Activated CD4-positive, alpha-beta memory T cell treated with anti-CD3 and anti-CD28 coated beads, Interleukin-2, amount 10 ng/mL, durations not matched to agents 7 days and 5 days (primary cell): ENCODE measurements around the gene MAP4. TPM values are rescaled to one million over a fixed set of nuclear protein-coding genes. Genes with fewer than 3 reads are reported as not detected.
"Not testable (repeated sequence)": the region's sequence is repeated elsewhere in the genome, so short reads cannot be mapped to it uniquely, and the experiment has no call there.

Source experiments
- CTCF ChIA-PET: fragments of 350-600 bp; sonication (Branson Sonifier 250); formaldehyde crosslinking; loops from one replicate; lab custom pipeline; 2021; ENCODE audit warnings: antibody characterized with exemption, inconsistent platforms; lab: Charles Lee
- POLR2A ChIA-PET: fragments of 350-600 bp; sonication (Branson Sonifier 250); formaldehyde crosslinking; loops from one replicate; lab custom pipeline; 2021; ENCODE audit warnings: antibody characterized with exemption; lab: Charles Lee
- DNase-seq: peaks from one replicate; pipeline ENCODE4 v3.0.0-alpha.2; 2020
- H3K27ac Mint-ChIP-seq: one replicate; pipeline ENCODE4 v1.8.0; 2021; ENCODE audit warnings: mild to moderate bottlenecking, mixed read lengths
- H3K27me3 Mint-ChIP-seq: one replicate; pipeline ENCODE4 v1.8.0; 2021; ENCODE audit warnings: mixed read lengths
- H3K36me3 Mint-ChIP-seq: one replicate; pipeline ENCODE4 v1.8.0; 2021; ENCODE audit warnings: low read depth, mixed read lengths
- H3K4me1 Mint-ChIP-seq: one replicate; pipeline ENCODE4 v1.8.0; 2021; ENCODE audit warnings: mixed read lengths
- H3K4me3 Mint-ChIP-seq: one replicate; pipeline ENCODE4 v1.8.0; 2021; ENCODE audit warnings: mild to moderate bottlenecking, mixed read lengths
- H3K9me3 Mint-ChIP-seq: one replicate; pipeline ENCODE4 v1.8.0; 2021; ENCODE audit warnings: mixed read lengths
- total RNA-seq, 2 experiments: library from RNA; stranded (reverse); gene quantifications; one replicate each; pipeline ENCODE4 v1.2.3, GENCODE V29; 2021

The MAP4 gene
- total RNA-seq, 2 experiments from 2014 or later = 92.6 to 94.2 TPM

DNA sequence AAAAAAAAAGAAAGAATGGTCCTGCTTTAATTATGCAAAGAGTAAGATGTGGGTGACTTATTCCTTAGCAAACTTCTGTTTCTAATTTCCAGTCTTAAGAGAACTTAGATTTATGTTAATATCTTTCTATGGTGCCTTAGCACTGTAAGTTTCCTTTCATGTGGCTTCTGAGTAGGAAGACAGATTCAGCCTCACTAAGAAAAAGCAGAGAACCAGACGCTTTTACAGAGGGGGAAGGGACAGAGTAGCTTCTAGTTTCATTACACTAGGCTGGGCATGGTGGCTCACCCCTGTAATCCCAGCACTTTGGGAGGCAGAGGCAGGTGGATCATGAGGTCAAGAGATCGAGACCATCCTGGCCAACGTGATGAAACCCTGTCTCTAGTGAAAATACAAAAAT is 118.3 kb downstream of the MAP4 start:
- Mint-ChIP-seq H3K27me3 (no peaks in the 10 kb centered on the region), H3K36me3 (peaks cover 7% of the 10 kb centered on the region), H3K4me3 (no peak overlapping the region), H3K27ac (no peak overlapping the region), H3K4me1 (no peaks in the 10 kb centered on the region), H3K9me3 (no peaks in the 10 kb centered on the region)
- ChIA-PET CTCF (no interaction called here), POLR2A (no interaction called here)
- DNase-seq = no peak

DNA sequence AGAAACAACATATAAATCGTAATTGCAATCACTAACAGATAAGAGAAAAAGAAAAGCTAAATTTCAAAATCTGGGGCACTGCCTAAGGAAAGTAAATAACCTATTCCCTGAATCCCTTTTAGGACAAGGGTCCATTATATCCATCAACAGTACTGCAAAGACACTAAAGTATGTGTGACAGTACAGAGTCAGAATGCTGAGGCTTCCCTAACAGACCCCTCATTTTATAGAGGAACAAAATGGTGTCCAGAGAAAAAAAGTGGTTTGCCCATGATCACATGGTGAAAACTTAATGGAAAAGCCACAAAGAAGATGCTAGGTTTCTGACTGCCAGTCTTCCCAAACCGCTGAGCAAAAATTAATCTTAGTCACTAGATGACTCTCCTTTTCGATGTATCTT is 119.5 kb downstream of the MAP4 start:
- POLR2A ChIA-PET = no interaction called here
- Mint-ChIP-seq H3K9me3 (no peaks in the 10 kb centered on the region), H3K27ac (no peak overlapping the region), H3K4me3 (no peak overlapping the region), H3K4me1 (peaks cover 5% of the 10 kb centered on the region), H3K36me3 (peaks cover 14% of the 10 kb centered on the region), H3K27me3 (no peaks in the 10 kb centered on the region)
- CTCF ChIA-PET = interaction anchor here (0.5 kb wide), 1 partner anchor 157 kb away, joined by 3 read pairs; no protein-coding TSS in a partner anchor
- DNase-seq = no peak

- Mint-ChIP-seq H3K27me3 (no peaks in the 10 kb centered on the region), H3K27ac (no peak overlapping the region), H3K4me3 (no peak overlapping the region), H3K36me3 (peaks cover 18% of the 10 kb centered on the region), H3K4me1 (peaks cover 5% of the 10 kb centered on the region), H3K9me3 (no peaks in the 10 kb centered on the region)
- ChIA-PET CTCF (no interaction called here), POLR2A (no interaction called here)
- no peak for DNase-seq
These were observed 121.0 kb downstream of the MAP4 start for GRCh38 chr3:47895241-47895640.

- no peak for DNase-seq
- no peaks in the 10 kb centered on the region for H3K27me3 Mint-ChIP-seq
- no peaks in the 10 kb centered on the region for H3K9me3 Mint-ChIP-seq
- POLR2A ChIA-PET = no interaction called here
- no peak overlapping the region for H3K27ac Mint-ChIP-seq
- H3K36me3 Mint-ChIP-seq = peaks cover 26% of the 10 kb centered on the region
- peaks cover 5% of the 10 kb centered on the region for H3K4me1 Mint-ChIP-seq
- CTCF ChIA-PET = interaction anchor here (0.6 to 0.7 kb wide), 2 partner anchors 363 to 367 kb away, joined by 3 read pairs; no protein-coding TSS in a partner anchor
- no peak overlapping the region for H3K4me3 Mint-ChIP-seq
These were observed 123.8 kb downstream of the MAP4 start for GRCh38 chr3:47892286-47893040.

DNA sequence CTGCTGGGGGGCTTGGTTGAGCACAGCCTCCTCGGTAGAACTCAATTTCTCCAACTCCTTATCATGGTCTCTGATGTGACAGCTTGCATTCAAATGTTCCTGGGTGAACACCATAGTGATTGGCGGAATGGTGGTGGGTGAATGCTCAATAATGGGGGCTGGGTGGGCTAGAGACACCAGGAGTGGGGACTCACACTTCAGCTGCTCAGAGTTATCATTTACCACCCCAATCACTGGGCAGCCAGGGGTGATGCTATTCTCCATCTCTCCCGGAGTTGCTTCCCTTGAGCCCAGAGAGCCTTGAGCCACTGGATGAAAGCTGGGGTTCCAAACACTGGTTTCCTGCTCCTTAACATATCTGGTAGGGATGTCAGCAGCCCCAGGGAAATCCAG is 124.6 kb downstream of the MAP4 start:
- ChIA-PET CTCF (no interaction called here), POLR2A (no interaction called here)
- Mint-ChIP-seq H3K36me3 (peaks cover 28% of the 10 kb centered on the region), H3K27me3 (no peaks in the 10 kb centered on the region), H3K9me3 (no peaks in the 10 kb centered on the region), H3K4me3 (no peak overlapping the region), H3K27ac (no peak overlapping the region), H3K4me1 (peaks cover 5% of the 10 kb centered on the region)
- no peak for DNase-seq

DNA sequence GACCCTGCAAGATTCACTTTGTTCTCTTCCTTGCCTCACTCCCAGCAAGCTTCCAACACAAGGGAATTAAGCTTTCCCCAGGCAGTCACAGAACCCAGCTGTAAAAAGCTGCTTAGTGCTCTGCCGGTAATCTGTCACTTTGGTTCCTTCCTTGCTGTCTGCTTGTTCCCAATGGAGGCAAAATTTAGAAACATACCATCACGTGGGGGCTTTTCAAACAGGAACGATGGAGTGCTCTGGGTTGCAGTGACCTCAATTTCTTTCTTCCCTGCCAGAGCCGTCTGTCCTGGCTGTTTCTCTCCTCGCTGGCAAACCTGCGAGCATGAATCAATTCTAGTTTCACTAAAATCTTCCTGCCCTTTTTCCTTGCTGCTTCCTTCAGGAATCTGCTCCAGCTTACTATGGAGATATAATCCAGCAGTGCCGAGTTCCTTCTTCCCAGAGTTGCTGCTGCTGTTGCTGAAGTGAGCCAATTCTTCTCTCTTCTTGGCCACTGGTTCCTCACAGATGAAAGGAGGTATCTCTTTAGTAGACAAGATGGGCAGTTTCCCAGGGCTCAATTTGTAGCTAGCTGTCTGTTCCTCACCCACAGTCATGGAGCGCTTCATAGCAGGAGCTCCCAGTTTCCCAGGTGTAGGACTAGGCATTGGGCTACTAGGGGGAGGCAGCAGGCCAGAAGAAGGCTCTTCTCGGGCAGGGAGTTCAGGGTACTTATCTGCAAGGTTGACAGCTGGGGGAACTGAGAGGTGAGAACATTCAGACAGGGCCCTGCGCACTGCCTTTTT is 125.2 kb downstream of the MAP4 start:
- no peak for DNase-seq
- POLR2A ChIA-PET = no interaction called here
- H3K4me1 Mint-ChIP-seq = peaks cover 5% of the 10 kb centered on the region
- H3K27me3 Mint-ChIP-seq = no peaks in the 10 kb centered on the region
- H3K36me3 Mint-ChIP-seq = peaks cover 28% of the 10 kb centered on the region
- no peak overlapping the region for H3K27ac Mint-ChIP-seq
- no peaks in the 10 kb centered on the region for H3K9me3 Mint-ChIP-seq
- H3K4me3 Mint-ChIP-seq = no peak overlapping the region
- CTCF ChIA-PET = interaction anchor here (1.1 kb wide), 1 partner anchor 8 kb away, joined by 3 read pairs; no protein-coding TSS in a partner anchor

DNA sequence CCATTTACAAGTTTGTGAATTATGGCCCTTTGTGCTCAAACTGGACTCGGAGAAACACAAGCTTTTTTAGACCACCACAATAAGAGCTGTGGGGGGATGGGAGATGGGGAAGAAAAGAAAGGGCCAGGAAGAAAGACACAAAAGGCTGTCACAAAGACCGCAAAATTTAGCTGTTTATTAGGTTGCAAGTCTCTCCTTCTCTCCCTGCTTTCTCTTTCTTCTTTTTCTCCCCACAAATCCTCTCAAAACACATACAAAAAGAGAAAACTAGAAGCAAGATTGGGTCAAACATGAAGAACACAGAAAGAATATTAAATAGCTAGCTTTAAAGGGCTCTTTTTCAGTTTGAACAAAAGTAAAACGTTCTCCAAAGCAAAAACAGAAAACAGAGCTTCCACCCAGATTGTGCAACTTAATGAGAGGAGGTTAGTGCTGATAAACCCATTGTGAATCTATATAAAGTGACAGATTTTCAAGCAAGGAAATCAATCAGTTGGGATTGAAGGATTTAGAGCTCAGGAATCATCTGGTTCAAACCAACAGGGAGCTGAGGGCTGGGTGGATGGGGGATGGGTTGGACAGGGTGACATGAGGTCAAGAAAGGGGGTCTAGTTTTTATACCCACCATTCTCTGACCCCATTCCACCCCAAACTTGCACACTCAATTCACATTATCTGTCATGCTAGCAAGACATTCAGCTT is 125.9 kb downstream of the MAP4 start:
- DNase-seq = no peak
- ChIA-PET POLR2A (no interaction called here), CTCF (interaction anchor here (1.1 kb wide), 1 partner anchor 9 kb away, joined by 3 read pairs; no protein-coding TSS in a partner anchor)
- Mint-ChIP-seq H3K4me1 (peaks cover 5% of the 10 kb centered on the region), H3K27me3 (no peaks in the 10 kb centered on the region), H3K36me3 (peaks cover 28% of the 10 kb centered on the region), H3K27ac (no peak overlapping the region), H3K4me3 (no peak overlapping the region), H3K9me3 (no peaks in the 10 kb centered on the region)

DNA sequence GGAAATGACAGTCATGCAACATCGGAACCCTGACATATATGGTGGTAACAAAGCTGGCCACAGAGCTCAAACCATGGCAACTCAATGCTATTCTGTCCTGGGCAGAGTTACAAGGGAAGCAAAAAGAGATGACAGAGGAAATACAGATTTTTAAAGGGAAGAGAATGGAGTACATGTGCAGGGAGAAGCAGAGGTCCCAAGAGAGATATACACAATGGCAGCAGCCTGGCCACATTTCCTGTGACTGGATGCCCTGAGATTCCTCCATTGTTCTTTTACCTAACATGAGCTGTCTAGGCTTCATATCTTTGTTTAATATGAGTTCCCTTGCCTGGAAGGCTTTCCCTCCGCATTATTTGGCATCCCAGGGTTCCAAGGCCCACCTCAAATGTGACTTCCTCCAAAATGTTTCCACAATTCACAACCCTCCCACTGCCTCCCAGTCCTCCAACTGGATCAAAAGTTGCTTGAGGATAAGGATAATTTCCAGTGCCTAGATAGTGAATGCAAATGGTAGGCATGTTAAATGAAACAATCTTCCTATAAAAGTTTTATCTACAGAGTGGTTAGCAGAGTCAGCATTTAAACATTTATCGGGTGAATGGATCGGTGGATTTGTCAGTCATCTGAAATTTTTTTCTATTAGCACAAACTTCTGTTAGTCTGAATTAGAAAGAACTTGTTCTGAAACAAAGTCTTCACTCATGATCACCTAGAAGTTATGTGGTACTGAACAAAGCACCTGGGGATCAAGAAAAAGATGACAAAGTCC is 127.0 kb downstream of the MAP4 start:
- H3K36me3 Mint-ChIP-seq = peaks cover 36% of the 10 kb centered on the region
- no peak overlapping the region for H3K4me3 Mint-ChIP-seq
- POLR2A ChIA-PET = no interaction called here
- H3K27ac Mint-ChIP-seq = no peak overlapping the region
- CTCF ChIA-PET = interaction anchor here (1.8 kb wide), 1 partner anchor 101 kb away, joined by 6 read pairs; no protein-coding TSS in a partner anchor
- DNase-seq = no peak
- H3K27me3 Mint-ChIP-seq = no peaks in the 10 kb centered on the region
- no peaks in the 10 kb centered on the region for H3K9me3 Mint-ChIP-seq
- H3K4me1 Mint-ChIP-seq = peaks cover 13% of the 10 kb centered on the region

DNA sequence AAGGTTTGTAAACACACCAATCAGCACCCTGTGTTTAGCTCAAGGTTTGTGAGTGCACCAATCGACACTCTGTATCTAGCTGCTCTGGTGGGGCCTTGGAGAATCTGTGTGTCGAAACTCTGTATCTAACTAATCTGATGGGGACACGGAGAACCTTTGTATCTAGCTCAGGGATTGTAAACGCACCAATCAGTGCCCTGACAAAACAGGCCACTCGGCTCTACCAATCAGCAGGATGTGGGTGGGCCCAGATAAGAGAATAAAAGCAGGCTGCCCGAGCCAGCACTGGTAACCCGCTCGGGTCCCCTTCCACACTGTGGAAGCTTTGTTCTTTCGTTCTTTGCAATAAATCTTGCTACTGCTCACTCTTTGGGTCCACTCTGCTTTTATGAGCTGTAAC is 128.2 kb downstream of the MAP4 start:
- Mint-ChIP-seq H3K4me1 (peaks cover 13% of the 10 kb centered on the region), H3K36me3 (peaks cover 42% of the 10 kb centered on the region)
- DNase-seq, H3K27me3 Mint-ChIP-seq, POLR2A ChIA-PET, H3K27ac Mint-ChIP-seq, H3K4me3 Mint-ChIP-seq, H3K9me3 Mint-ChIP-seq: not testable (repeated sequence)
- CTCF ChIA-PET = interaction anchor here (1.8 kb wide), 1 partner anchor 102 kb away, joined by 6 read pairs; no protein-coding TSS in a partner anchor

DNA sequence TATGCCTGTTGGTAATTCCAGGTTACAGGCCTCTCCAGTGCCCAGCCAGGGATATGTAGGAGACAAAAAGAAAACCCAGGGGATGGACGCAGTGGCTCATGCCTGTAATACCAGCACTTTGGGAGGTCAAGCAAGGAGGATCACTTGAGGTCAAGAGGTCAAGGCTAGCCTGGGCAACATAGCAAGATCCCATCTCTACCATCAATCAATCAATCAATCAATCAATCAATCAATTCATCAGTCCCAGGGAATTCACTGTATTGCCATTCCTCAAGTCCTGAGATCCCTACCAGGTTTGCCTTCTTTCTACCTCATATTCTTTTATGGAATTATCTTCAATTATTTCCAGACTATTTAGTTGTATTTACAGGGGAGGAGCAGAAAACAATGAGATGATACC is 131.0 kb downstream of the MAP4 start:
- DNase-seq = no peak
- Mint-ChIP-seq H3K4me3 (no peak overlapping the region), H3K36me3 (peaks cover 31% of the 10 kb centered on the region), H3K9me3 (no peaks in the 10 kb centered on the region), H3K27me3 (no peaks in the 10 kb centered on the region), H3K27ac (no peak overlapping the region), H3K4me1 (peaks cover 7% of the 10 kb centered on the region)
- ChIA-PET POLR2A (no interaction called here), CTCF (no interaction called here)

DNA sequence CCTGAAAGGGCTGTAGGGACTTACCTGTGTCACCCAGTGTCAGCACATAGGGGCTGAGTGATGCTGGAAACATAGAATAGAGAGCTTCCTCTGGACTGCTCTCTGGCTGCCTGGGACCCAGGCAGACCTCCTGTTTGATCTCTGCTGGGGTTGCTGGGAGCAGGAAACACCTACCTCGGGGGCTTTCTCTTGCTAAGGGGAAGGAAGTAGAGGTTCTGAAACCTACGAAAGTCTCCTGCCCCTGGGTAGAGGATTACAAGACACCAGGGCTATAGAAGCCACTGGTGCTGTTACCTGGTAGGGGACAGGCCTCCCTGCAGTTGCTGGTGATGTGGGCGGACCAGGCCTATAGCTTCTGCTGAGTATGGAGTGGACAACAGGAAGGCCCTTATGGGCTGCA is 131.6 kb downstream of the MAP4 start:
- Mint-ChIP-seq H3K4me3 (no peak overlapping the region), H3K4me1 (peaks cover 7% of the 10 kb centered on the region), H3K27ac (no peak overlapping the region), H3K36me3 (peaks cover 31% of the 10 kb centered on the region), H3K9me3 (no peaks in the 10 kb centered on the region), H3K27me3 (no peaks in the 10 kb centered on the region)
- CTCF ChIA-PET = no interaction called here
- POLR2A ChIA-PET = no interaction called here
- no peak for DNase-seq

DNA sequence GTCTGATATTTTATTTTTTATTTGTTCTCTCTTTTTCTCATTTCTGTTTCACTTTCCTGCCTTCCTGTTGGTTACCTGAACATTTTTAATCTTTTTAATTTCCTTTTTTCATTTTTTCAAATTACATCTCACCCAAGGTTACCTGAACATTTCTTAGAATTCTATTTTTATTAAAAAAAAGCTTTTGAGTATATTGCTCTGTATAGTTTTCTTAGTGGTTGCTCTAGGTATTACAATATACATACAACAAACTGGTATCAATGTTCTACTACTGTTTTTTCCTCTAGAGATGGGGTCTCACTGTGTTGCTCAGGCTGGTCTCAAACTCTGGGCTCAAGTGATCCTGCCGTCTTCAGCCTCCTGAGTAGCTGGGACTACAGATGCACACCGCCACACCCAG is 133.9 kb downstream of the MAP4 start:
- POLR2A ChIA-PET = interaction anchor here (0.6 to 1.1 kb wide), 2 partner anchors 8 to 641 kb away, joined by 3 read pairs; no protein-coding TSS in a partner anchor
- peaks cover 13% of the 10 kb centered on the region for H3K4me1 Mint-ChIP-seq
- CTCF ChIA-PET = interaction anchor here (1.0 kb wide), 1 partner anchor 1114 kb away, joined by 3 read pairs; no protein-coding TSS in a partner anchor
- no peaks in the 10 kb centered on the region for H3K9me3 Mint-ChIP-seq
- H3K27me3 Mint-ChIP-seq = no peaks in the 10 kb centered on the region
- no peak overlapping the region for H3K4me3 Mint-ChIP-seq
- no peak for DNase-seq
- no peak overlapping the region for H3K27ac Mint-ChIP-seq
- peaks cover 21% of the 10 kb centered on the region for H3K36me3 Mint-ChIP-seq
